PC-9 (cell line): Measurements from ENCODE around the gene PLD6.

ENCODE experiments used
- CTCF ChIP-seq: fragments of 200-600 bp; sonication (generic); conservative IDR thresholded peaks from 2 replicates; pipeline ENCODE4 v1.6.1; 2017; ENCODE audit warnings: mixed run types, antibody characterized with exemption, mild to moderate bottlenecking, moderate library complexity
- EZH2 ChIP-seq: fragments of 200-600 bp; sonication (generic); IDR thresholded peaks from 2 replicates; pipeline ENCODE4 v1.8.0; 2017; ENCODE audit warnings: antibody characterized with exemption, low read depth

GRCh38 chr17:17182598-17183136, 23.5 kb downstream of the PLD6 start:
- no peak for TF ChIP-seq CTCF
- no peak for TF ChIP-seq EZH2
